ENCODE data around the gene CLIC3.

CLIC3 gene

DNA sequence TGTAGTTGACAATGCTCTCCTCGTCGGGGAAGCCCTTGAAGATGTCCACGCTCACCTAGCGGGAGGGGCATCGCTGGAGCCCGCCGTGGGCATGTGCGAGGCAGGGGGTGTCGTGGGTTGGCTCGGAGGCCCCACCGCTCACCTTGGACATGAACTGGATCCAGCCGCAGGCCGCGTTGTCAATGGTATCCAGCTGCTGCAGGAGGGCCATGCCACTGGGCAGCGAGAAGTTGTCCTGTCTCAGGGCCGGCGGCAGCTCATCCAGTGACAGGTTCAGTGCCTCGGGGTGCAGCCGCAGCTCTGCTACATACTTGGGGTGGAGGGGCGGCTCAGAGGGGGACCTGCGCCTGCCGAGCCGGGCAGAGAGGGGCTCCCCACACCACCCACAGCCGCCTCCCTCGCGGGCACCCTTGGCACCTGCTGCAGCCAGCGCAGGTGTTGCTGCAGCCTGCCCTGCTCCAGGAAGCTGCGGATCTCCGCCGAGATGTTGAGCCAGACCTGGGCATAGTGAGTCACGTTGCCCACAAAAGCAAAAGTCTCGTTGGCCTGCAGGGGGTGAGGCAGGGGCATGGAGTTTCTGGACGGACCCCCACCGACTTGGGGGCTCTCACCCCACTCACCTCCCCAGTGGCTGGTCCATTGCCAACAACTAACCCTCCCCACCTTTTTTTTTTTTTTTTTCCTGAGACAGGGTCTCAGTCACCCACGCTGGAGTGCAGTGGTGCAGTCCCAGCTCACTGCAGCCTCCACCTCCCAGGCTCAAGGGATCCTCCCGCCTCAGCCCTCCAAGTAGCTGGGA, 22.6 kb upstream of the CLIC3 start:
- no peak for DNase-seq
- intact Hi-C loops (cut with DNase I) = no loop called here

DNA sequence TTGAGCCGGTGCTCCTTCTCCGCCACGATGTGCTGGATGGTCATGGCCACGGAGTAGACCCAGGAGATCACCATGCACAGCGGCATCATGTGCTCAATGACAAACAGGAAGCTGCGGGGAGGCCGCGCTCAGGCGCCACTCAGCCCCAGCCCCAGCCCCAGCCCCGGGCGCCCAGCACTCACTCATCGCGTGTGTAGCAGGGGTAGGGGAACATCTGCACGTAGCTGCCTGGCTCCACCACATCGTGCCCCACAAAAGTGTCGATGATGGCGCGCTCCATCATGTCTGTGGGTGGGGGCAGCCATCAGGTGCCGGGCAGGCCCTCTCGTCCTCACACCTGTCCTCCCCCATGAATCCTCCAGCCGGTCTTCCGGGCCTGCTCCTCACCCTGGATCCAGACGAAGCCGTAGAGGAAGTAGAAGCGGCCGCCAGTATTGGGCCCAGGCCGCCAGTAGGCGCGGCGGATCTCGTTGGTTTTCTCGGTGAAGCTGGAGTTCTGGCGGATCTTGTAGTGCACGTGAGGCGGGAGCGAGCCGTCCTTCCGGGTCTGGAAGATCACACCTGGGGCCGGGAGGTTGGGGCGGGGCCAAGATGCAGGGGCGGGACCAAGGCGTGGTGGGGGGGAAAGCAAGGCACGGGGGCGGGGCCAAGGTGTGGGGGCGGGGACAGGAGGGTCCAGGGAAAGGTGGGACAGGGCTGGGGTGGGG, 21.6 kb upstream of the CLIC3 start:
- no peak for DNase-seq
- intact Hi-C loops (cut with DNase I) = no loop called here

DNA sequence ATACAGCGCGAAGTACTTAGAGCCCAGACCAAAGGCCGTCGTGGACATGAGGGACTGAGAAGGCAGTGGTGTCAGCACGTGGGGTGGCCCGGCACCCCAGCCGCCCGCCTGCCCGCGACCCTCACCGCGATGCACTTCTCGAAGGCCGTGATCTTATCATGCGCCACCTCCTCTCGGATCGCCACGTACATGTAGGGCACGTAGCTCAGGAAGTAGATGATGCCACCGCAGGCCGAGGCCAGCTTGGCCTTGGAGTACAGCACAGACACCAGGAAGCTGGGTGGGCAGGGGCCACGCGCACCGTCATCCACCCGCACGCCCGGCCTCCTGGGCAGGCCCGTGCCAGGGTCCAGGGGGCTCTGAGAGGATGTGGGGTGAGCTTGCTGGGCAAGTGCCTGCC, 20.7 kb upstream of the CLIC3 start:
- DNase-seq = no peak
- intact Hi-C loops (cut with DNase I) = no loop called here

DNA sequence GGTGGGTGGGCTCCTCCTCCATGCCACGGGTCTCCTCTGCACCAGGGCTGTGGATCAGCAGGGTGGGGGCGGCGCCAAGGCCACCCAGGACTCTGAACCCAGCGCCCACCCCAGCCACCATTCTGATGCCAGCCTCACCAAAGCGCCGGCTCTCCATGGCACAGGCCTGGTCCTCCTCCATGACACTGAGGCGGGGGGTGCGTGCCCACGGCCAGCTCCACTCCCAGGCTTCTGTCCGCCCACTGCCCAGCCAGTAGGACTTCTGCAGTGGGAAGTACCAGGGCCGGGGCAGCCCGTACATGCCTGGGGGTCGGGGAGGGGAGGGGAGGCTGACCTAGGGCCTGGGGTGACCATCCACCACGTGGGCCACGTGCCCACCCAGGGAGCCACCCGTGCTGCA, 20.1 kb upstream of the CLIC3 start:
- no peak for DNase-seq
- intact Hi-C loops (cut with DNase I) = no loop called here

DNA sequence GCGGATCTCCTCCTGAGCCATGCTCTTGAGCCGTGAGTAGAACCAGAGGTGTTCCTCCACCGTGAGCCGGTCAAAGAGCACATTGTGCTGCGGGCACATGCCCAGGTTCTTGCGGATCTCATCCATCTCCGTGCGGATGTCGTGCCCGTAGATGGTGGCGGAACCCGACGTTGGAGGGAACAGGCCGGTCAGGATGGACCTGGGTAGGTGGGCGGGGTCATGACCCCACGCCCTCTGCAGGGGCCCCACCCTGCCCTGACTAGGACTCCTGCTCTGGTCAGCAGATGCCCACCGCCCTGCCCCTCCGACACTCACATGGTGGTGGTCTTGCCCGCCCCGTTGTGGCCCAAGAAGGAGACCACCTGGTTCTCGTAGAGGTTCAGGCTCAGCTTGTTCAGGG, 19.6 kb upstream of the CLIC3 start:
- no peak for DNase-seq
- intact Hi-C loops (cut with DNase I) = no loop called here

DNA sequence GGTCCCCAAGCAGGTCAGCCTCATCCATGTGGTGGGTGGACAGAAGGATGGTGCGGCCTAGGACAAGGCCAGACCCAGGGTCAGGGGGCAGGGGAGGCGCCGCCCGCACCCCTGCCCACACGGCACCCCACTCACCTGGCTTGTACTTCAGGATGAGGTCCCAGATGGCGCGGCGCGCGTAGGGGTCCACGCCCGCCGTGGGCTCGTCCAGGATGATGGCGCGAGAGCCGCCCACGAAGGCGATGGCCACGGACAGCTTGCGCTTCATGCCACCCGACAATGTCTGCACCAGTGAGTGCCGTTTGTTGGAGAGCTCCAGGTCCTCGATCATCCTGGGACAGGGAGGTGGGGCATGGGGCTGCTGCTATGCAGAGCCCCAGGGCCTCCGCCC, 19.2 kb upstream of the CLIC3 start:
- DNase-seq = no peak
- intact Hi-C loops (cut with DNase I) = no loop called here

DNA sequence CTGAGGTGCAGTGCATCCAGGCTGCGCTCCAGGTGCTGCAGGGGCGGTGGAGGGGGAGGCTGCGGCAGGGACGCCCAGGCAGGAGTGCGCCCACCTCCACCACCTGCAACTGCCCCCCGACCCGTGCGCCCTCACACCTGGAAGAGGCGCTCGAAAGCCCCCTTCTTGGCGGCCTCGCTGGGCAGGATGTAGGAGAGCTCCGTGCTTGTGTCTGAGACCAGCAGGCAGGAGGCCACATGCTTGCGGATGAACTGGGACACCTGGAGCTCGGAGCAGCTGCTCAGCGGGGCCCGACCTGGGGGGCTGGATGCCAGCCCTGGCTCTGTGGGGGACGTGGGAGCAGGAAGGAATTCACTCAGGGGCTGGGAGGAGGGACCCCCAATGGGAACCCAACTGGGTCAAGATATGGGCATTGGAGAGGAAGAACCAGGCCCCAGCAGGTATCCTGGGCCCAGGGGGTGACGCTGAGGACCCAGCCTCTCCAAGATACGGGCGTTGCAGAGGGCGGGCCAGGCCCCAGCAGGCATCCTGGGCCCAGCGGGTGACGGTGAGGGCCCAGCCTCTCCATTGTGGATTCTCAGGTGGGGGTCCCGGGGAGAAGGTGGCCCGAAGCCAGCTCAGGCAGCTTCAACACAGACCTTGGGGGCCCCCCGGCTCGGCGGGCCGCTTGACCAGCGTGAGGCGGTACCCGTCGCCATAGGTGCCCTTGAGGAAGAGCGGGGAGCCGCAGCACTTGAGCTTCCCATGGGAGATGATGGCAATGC, 18.6 kb upstream of the CLIC3 start:
- intact Hi-C loops (cut with DNase I) = no loop called here

DNA sequence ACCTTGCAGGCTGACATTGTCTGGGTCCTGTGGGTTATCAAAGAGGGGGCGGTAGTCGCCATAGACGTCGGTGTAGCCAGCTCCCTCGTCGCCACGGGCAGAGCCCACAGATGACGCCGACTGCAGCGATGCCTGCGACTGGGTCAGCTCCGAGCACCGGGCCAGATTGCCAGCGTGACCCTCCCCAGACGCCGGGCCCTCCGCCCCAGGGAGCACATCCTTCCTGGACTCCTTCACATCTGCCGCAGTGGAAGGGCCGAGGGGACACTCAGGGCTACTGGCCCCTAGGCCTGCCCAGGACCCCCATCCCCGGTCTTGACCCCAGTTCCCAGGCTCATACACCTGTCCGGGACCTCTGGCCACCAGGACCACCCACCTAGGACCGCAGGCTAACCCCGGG, 17.8 kb upstream of the CLIC3 start:
- DNase-seq = no peak
- intact Hi-C loops (cut with DNase I) = no loop called here

More for the DNA sequence above, 18.6 kb upstream of the CLIC3 start:
- no peak for DNase-seq

DNA sequence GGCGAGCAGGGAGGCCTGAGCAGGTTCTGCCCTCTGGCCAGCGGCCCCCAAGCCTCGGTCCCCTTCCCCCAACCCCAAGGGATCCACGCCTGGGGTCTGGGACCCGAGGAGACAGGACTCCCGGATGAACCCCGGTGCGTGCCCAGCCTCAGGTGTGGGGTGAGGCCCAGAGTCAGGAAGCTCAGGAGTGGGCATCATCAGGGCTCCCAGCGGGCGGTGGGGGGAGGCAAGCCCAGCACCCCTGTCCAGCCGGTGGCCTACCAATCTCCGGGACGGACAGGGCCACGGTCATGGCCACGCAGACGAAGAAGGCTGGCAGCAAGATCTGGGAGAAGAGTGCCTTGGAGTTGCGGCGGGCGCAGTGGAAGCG, 17.2 kb upstream of the CLIC3 start:
- intact Hi-C loops (cut with DNase I) = no loop called here
- no peak for DNase-seq

DNA sequence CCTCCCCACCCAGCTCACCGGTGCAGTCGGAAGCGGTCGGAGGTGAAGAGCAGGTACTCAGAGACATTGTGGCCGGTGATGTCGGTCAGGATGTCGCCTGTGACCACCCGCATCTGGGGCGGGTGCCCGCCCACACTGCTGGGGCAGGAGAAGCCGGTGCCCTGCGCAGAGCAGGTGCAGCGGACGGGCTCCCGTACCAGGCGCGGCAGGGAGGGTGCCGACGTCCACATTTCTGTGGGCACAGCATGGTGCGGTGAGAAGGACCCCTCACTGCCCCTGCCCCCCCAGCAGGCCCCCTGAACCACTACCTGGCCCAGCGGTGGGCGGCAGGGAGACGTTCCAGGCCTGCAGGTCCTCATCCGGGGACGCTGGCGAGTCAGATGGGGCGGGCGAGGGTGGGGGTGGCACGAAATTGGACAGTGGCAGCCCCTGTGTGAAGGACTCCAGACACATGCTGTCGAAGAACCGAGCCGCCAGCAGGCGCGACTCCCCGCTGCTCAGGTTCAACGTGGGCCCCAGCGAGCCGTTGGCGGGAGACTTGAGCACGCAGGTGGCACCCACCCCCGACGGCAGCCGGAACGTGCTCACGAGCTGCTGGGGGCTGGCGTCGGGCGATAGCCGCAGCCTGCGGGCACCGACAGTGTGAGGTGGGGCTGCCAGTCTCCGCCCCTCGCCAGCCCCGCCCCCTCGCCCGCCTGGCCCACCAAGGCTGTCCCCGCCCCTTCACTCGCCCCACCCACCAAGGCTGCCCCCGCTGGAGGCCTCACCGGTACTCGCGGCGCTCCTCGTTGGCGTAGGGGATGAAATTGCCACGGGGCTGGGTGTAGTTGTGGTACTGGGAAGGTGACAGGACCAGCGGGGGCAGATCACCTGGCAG, 16.6 kb upstream of the CLIC3 start:
- intact Hi-C loops (cut with DNase I) = no loop called here
- DNase-seq = no peak

DNA sequence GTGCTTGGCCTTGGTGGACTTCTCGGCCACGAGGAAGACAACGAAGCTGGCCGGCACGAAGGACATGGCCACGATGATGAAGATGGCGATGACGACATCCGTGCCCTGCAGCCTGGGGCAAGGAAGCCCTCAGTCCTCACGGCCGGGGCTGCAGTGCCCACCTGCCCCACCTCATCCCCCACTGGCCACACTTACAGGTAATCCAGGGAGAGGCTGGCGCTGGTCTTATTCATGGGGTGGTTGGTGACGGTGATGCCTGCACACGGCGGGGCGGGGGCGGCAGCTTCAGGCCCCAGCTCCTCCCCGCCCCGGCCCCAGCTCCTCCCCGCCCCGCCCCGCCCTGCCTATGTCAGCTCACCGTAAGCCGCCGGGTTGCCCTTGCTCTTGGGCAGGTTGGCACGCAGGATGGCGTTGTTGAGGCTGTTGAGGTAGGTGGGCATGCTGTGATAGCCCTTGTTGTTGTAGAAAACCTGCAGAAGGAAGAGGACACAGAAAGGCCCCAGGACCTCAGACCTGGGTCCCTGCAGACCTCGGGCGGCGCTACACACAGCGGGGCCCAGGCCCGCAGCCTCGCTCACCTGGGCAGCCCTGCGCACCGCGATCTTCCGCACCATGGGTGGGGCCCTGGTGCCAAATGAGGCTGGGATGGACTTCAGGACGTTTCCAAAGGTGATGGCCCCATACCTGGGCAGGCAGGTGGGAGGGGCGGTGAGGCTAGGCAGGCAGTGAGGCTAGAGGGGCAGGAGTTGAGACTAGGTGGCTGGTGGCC, 15.7 kb upstream of the CLIC3 start:
- intact Hi-C loops (cut with DNase I) = no loop called here
- DNase-seq = no peak

DNA sequence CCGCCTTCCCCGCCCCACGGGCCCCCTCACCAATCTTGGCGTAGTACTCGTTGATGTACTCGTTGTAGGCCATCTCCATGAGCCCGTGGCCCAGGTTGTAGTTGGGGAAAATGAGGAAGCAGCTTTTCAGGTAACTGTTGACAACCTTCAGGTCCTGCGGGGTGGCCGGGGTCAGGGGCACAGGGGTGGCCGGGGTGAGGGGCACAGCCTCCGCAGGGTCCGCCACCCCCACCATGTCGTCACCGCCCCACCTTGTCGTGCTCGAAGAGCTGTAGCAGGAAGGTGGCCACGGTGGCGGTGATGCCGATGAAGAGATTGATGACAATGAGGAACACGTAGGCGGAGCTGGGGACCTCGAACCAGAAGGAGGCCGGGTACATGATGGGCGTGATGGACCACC, 14.8 kb upstream of the CLIC3 start:
- intact Hi-C loops (cut with DNase I) = no loop called here
- no peak for DNase-seq

DNA sequence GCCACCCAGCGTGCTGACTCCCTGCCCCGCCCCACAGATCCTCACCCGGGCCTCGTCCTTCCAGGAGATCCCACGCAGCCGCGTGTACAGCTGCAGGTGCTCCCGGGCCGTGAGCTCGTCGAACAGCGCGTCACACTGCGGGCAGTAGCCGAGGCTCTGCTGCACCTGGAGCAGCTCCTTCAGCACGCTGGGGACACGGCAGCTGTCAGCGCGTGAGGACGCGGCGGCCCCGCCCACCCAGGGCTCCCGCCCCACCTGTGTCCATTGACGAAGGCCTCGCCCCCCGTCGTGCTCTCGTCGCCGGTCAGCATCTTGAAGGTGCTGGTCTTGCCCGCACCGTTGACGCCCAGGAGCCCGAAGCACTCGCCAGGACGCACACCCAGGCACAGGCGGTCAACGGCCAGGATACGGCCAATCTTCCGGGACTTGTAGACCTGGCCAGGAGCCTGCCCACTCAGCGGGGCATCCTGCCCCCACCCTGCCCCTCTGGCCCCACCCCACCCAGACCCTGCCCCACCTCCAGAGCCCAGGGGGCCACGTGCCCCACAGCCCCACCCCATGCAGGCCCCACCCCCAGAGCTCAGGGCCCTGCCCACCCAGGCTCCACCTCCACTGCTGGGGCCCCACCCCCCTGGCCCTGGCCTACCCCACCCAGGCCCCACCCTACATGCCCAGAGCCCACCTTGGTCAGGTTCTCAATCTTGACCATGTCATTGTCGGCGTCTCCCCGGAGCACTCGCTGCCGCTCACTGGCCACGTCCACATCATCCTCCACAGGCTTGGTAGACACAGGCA, 13.8 kb upstream of the CLIC3 start:
- DNase-seq = no peak
- intact Hi-C loops (cut with DNase I) = no loop called here

DNA sequence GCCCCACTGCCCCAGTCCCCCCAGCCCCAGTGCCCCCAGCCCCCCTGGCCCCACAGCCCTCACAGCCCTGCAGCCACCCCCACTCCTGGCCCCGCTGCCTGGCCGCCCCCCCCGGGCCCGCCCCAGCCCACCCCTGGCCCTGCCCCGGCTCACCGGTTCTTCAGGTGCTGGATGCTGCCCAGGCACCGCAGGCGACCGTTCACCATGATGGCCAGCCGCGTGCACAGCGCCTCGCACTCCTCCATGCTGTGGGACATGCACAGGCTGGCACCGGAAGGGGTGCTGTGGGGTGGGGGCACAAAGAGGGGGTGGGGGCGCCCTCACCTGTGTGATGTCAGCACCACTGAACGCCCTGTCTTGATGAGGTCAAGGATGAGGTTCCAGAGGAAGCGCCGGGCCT, 12.8 kb upstream of the CLIC3 start:
- no peak for DNase-seq
- intact Hi-C loops (cut with DNase I) = no loop called here

DNA sequence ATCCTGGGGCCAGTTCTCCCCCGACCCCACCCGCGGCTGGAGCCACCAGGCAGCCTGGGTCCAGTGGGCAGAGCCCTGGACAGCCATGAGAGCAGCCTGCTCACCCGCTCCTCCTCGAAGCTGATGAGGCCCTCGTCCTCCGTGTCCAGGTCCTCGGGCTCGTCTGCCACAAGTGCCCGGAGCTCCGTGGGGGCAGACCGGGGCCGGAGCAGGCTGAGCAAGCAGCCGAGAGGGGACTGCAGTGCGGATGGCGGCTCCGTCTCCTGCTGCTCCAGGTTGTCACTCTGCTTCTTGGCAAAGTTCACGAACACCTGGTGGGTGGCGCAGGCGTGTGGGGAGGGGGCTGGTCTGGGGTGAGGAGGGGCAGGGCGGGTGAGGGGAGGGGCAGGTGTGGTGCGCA, 11.9 kb upstream of the CLIC3 start:
- intact Hi-C loops (cut with DNase I) = no loop called here
- DNase-seq = no peak

DNA sequence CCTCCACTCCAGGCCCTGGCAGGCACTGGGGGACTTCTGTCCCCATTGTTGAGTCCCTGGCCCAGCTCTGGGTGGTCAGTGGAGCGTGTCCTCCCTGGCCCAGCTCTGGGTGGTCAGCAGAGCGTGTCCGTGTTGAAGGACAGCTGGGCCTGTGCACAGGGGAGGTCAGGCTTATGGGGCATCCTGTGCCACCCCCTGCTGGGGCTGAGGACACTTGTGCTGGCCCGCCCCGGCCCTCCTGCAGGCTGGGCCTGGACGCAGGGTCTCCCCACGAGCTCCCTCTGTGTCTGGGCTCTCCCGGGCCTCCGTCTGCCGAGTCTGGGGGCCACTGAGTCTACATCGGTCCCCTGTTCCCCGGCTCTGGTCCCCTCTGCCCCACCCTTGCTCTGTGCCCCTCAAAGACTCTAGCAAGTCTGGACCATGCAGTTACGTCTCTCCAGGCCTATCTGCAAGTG, 11.5 kb upstream of the CLIC3 start:
- intact Hi-C loops (cut with DNase I) = no loop called here
- no peak for DNase-seq

DNA sequence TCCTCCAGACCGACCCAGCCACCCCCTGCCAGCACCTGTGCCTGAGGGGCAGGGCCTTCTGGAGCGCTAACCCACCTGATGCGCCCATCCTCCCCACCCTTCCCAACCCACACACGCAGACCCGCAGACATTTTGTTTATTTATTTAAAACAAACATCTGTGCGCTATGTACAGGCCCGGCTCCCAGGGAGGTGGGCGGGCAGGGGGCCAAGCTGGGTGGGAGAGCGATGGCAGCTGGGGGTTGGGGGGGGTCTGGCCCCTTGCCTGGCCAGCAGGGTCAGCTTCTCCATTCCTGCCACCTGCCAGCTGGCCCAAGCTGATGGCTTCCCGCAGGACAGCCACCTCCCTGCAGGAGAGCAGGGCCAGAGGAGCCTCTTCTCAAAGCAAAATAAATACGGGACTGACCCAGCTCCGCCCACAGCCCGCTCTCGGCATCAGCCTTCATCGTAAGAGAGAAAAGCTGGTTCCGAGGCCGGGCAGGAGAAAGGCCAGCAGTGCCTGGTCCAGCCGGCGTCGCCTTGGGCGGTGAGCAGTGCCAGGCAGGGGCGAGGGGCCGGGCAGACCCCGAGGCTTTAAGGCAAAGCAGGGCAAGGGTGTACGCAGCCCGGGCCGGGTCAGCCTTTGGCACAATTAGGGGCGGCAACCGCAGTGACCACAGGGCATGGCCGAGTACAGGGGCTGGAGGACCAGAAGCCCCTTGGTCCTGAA, 10.9 kb upstream of the CLIC3 start:
- intact Hi-C loops (cut with DNase I) = no loop called here
- no peak for DNase-seq
